ENCODE data around the gene FGD3.

Gene FGD3

GRCh38 chr9:93031629-93032430, 84.5 kb downstream of the FGD3 start:
- DNase-seq (ENCODE audit: low spot score) = no peak
- no peak overlapping the region for H3K4me3 ChIP-seq
- TF ChIP-seq, protein P1, sequence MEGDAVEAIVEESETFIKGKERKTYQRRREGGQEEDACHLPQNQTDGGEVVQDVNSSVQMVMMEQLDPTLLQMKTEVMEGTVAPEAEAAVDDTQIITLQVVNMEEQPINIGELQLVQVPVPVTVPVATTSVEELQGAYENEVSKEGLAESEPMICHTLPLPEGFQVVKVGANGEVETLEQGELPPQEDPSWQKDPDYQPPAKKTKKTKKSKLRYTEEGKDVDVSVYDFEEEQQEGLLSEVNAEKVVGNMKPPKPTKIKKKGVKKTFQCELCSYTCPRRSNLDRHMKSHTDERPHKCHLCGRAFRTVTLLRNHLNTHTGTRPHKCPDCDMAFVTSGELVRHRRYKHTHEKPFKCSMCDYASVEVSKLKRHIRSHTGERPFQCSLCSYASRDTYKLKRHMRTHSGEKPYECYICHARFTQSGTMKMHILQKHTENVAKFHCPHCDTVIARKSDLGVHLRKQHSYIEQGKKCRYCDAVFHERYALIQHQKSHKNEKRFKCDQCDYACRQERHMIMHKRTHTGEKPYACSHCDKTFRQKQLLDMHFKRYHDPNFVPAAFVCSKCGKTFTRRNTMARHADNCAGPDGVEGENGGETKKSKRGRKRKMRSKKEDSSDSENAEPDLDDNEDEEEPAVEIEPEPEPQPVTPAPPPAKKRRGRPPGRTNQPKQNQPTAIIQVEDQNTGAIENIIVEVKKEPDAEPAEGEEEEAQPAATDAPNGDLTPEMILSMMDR (IDR thresholded peaks at IDR 0.05) = no peak
- H3K27ac ChIP-seq = no peak overlapping the region

DNA sequence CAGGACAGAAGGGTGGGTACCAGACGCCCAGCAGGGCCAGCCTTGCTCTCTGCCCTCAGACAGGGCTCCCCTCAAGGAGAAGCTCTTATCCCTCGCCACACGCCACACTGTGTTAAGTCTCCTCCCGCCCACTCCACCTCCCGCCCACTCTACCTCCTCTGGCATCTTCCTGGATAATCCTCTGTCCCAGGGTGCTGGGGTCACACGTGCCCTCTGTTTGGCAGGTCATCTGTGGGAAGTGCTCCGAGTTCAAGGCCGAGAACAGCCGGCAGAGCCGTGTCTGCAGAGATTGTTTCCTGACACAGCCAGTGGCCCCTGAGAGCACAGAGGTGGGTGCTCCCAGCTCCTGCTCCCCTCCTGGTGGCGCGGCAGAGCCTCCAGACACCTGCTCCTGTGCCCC, 85.2 kb downstream of the FGD3 start:
- Histone ChIP-seq H3K27ac (no peak overlapping the region), H3K4me3 (no peak overlapping the region)
- TF ChIP-seq, protein P1 (IDR thresholded peaks at IDR 0.05) = no peak
- DNase-seq (ENCODE audit: low spot score) = no peak

DNA sequence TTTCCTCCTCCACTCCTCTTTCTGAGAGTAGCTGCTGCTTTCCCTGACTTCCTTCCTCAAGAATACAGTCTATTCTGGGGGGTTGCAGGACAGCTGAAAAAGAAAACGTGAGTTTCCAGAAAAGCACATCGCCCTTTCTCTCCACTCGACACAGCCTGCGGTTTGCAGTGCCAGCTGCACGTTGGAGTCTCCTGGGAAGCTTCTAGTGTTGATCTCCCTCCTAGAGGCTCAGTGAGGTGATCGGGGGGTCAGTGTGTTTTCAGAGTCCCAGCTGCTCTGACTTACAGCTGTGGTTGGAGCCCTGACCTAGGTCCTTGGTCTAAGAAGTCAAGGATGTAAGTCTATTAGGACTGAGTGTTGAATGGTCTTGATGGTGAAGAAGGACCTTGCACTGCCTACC, 86.2 kb downstream of the FGD3 start:
- no peak for DNase-seq (ENCODE audit: low spot score)
- TF ChIP-seq, protein P1 (IDR thresholded peaks at IDR 0.05) = no peak
- no peak overlapping the region for H3K4me3 ChIP-seq
- no peak overlapping the region for H3K27ac ChIP-seq

DNA sequence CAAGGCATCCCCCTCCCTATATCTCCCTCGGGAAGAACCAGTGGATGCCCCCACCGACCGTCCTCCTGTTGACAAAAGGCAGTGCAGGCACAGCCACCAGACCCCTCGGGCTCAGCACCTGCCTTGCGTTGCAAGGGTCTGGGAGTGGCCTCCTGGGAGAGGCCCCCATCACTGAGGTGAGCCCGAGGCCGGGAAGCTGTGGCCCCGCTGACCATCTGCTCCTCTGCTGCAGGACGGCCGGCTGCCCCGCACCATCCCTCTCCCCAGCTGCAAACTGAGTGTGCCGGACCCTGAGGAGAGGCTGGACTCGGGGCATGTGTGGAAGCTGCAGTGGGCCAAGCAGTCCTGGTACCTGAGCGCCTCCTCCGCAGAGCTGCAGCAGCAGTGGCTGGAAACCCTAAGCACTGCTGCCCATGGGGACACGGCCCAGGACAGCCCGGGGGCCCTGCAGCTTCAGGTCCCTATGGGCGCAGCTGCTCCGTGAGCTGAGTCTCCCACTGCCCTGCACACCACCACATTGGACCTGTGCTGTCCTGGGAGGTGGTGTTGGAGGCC, 87.9 kb downstream of the FGD3 start:
- Histone ChIP-seq H3K4me3 (no peak overlapping the region), H3K27ac (no peak overlapping the region)
- DNase-seq (ENCODE audit: low spot score) = no peak
- TF ChIP-seq, protein P1 (IDR thresholded peaks at IDR 0.05) = no peak

- no peak overlapping the region for H3K27ac ChIP-seq
- DNase-seq (ENCODE audit: low spot score) = no peak
- TF ChIP-seq, protein P1 (IDR thresholded peaks at IDR 0.05) = no peak
- H3K4me3 ChIP-seq = no peak overlapping the region
Observed at GRCh38 chr9:93035821-93036351, 88.6 kb downstream of the FGD3 start.

DNA sequence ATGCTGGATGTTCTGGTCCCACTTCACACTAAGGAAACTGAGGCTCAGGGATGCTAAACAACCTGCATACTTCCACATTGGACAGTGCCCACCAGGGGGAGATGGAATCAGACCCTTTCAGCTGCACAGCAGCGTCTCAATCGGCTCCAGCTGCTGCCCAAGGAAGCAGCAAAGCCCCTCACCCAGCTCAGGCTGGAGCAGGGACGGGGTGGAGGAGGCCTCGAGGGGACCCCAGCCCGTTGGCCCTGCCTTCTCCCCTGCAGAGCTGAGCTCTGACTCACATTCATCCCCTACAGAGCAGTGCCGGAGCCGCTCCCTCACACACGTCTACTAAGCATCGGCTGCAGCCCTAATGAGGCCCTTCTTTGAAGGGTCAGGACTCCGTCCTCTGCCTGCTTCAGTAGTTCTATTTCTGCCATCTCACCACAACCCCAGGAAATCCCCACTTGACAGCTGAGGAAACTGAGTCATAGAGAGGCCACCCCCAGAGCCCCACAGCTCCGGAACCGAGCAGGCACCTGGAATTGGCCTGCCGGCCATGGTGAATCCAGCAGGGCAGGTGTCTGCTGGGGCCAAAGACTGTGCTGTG, 89.7 kb downstream of the FGD3 start:
- no peak for DNase-seq (ENCODE audit: low spot score)
- H3K4me3 ChIP-seq = no peak overlapping the region
- no peak overlapping the region for H3K27ac ChIP-seq
- TF ChIP-seq, protein P1 (IDR thresholded peaks at IDR 0.05) = no peak

All from coronary artery (tissue), 2 donors.